ENCODE data around the gene NDUFAF5.

Gene NDUFAF5

GRCh38 chr20:13800728-13801134, 15.9 kb downstream of the NDUFAF5 start:
- peak; percentile 91 for DNase-seq (ENCODE audit: low read depth)
- H3K4me3 ChIP-seq (ENCODE audit: control insufficient read depth, low read depth, low read length), result no peak overlapping the region
- TF ChIP-seq, protein P1, sequence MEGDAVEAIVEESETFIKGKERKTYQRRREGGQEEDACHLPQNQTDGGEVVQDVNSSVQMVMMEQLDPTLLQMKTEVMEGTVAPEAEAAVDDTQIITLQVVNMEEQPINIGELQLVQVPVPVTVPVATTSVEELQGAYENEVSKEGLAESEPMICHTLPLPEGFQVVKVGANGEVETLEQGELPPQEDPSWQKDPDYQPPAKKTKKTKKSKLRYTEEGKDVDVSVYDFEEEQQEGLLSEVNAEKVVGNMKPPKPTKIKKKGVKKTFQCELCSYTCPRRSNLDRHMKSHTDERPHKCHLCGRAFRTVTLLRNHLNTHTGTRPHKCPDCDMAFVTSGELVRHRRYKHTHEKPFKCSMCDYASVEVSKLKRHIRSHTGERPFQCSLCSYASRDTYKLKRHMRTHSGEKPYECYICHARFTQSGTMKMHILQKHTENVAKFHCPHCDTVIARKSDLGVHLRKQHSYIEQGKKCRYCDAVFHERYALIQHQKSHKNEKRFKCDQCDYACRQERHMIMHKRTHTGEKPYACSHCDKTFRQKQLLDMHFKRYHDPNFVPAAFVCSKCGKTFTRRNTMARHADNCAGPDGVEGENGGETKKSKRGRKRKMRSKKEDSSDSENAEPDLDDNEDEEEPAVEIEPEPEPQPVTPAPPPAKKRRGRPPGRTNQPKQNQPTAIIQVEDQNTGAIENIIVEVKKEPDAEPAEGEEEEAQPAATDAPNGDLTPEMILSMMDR (conservative IDR thresholded peaks at IDR 0.05; ENCODE audit: control insufficient read depth, insufficient read depth, low read depth, low read length), result no peak

DNA sequence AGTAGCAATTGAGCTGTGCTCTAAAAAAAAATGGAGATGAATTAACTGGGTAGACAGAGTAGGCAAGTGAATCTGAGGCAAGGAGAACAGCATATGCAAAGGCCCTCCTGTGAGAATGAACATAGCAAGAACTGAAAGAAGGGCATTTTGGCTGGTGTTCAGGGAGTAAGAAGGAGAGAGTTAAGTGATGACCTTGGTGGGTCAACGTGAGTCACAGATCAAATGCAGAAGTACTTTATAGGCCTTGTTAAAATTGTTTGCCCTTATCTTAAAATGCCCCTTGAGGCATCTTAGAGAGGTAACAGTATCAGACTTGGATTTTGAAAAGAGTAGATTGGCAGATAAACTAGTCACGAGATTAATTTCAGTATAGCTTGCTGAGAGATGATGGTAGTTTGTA, 24.5 kb downstream of the NDUFAF5 start:
- H3K4me3 ChIP-seq (ENCODE audit: control insufficient read depth, low read depth, low read length), result no peak overlapping the region
- DNase-seq (ENCODE audit: low read depth), result no peak
- TF ChIP-seq, protein P1 (conservative IDR thresholded peaks at IDR 0.05; ENCODE audit: control insufficient read depth, insufficient read depth, low read depth, low read length), result no peak

GRCh38 chr20:13809855-13810254, 25.0 kb downstream of the NDUFAF5 start:
- no peak for DNase-seq (ENCODE audit: low read depth)
- no peak overlapping the region for H3K4me3 ChIP-seq (ENCODE audit: control insufficient read depth, low read depth, low read length)
- TF ChIP-seq, protein P1 (conservative IDR thresholded peaks at IDR 0.05; ENCODE audit: control insufficient read depth, insufficient read depth, low read depth, low read length), result no peak

DNA sequence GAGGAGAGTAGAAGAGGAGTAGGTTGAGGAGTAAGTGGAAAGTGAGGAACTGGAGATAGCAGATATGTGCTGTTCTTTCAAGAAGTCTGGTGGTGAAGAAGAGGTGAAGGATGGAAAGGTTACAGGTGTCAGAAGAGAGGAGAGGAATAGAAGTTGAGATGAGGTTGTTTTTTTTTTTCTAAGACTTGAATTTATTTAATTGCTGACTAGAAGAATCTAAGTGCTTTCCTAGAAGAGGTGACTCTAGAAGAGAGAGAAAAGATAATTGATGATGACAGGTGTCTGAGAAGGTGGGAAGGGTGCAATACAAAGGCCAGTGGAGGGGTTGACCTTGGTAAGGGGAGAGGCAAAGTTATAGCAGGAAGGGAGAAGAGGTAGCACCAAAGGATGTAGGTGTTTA, 25.6 kb downstream of the NDUFAF5 start:
- TF ChIP-seq, protein P1 (conservative IDR thresholded peaks at IDR 0.05; ENCODE audit: control insufficient read depth, insufficient read depth, low read depth, low read length), result no peak
- no peak overlapping the region for H3K4me3 ChIP-seq (ENCODE audit: control insufficient read depth, low read depth, low read length)
- DNase-seq (ENCODE audit: low read depth), result no peak

- no peak overlapping the region for H3K4me3 ChIP-seq (ENCODE audit: control insufficient read depth, low read depth, low read length)
- no peak for DNase-seq (ENCODE audit: low read depth)
- TF ChIP-seq, protein P1 (conservative IDR thresholded peaks at IDR 0.05; ENCODE audit: control insufficient read depth, insufficient read depth, low read depth, low read length), result no peak
These were observed 29.1 kb downstream of the NDUFAF5 start for GRCh38 chr20:13813910-13814309.

DNA sequence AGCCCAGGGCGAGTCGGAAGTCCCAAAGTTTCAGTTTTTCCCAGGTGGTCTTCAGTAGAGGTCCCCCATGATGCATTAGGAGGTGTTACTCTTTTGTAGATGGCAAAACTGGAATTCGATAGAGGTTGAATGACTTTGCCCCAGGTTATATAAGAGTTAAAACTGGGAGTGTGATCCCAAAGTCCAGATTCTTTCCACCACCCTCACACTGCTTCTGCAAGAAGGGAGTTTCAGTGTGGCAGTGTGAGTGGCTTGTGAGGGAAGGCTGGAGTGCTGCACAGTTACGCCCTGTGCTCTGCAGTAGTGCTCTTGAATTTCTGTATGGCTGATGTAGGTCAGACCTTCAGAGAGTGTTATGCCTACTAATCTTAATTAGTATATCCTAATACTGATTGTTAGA, 29.8 kb downstream of the NDUFAF5 start:
- H3K4me3 ChIP-seq (ENCODE audit: control insufficient read depth, low read depth, low read length), result no peak overlapping the region
- TF ChIP-seq, protein P1 (conservative IDR thresholded peaks at IDR 0.05; ENCODE audit: control insufficient read depth, insufficient read depth, low read depth, low read length), result no peak
- no peak for DNase-seq (ENCODE audit: low read depth)

DNA sequence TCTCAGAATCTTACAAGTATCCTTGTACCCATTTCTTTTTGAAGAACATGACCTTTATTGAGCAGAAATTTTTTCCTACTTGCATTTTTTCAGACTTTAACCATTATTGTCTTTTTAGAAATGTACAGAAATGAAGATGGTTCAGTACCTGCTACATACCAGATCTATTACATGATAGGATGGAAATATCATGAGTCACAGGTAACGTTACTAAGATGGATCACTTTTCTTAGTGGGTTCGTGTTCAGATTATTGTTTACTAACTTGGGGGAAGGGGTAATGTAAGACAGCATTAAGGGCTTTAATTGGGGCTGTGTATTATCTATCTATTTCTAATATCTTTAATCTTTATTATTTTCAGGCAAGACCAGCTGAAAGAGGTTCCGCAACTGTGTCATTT, 31.9 kb downstream of the NDUFAF5 start:
- no peak overlapping the region for H3K4me3 ChIP-seq (ENCODE audit: control insufficient read depth, low read depth, low read length)
- DNase-seq (ENCODE audit: low read depth), result no peak
- TF ChIP-seq, protein P1 (conservative IDR thresholded peaks at IDR 0.05; ENCODE audit: control insufficient read depth, insufficient read depth, low read depth, low read length), result no peak

Measured in fibroblast of mammary gland (primary cell).